ENCODE results near the gene ATG7. TPM values are rescaled to one million over a fixed set of nuclear protein-coding genes. Genes with fewer than 3 reads are reported as not detected.
"Not testable (repeated sequence)": the region's sequence is repeated elsewhere in the genome, so short reads cannot be mapped to it uniquely, and the experiment has no call there.

ATG7 gene
- polyA plus RNA-seq, 2 of the 4 experiments (the other 2 are of a cell fraction): 27.2 to 41.2 TPM

DNA sequence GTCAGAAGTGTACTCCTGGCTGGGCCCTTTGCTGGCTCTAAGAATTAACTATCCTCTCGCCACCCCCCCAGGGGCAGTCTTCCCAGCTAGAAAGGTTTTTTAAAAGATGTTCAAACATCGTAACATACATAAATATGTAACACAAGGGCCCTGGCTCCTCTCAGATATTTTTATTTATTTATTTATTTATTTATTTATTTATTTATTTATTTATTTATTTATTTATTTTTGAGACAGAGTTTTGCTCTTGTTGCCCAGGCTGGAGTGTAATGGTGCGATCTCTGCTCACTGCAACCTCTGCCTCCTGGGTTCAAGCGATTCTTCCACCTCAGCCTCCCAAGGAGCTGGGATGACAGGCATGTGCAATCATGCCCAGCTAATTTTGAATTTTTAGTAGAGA, 190.5 kb downstream of the ATG7 start:
- FAIRE-seq; ATAC-seq; POLR2A ChIA-PET; H3K4me1 ChIP-seq; H3K27ac ChIP-seq; H3K4me2 ChIP-seq; H3K9me3 ChIP-seq; H3K4me3 ChIP-seq; DNase-seq (ENCODE audit: low read depth in 1 of 2, low spot score in 1 of 2): not testable (repeated sequence)
- WGBS (ENCODE audit: missing lambda C conversion rate): 96% methylated on average over 4 of the region's 4 CpGs
- TF ChIP-seq ZC3H11A (IDR thresholded peaks at IDR 0.05): peak; percentile 93
- CTCF ChIA-PET: interaction anchor here (1.2 to 1.3 kb wide), 2 partner anchors 10 to 83 kb away, joined by 3 to 4 read pairs; no protein-coding TSS in a partner anchor

DNA sequence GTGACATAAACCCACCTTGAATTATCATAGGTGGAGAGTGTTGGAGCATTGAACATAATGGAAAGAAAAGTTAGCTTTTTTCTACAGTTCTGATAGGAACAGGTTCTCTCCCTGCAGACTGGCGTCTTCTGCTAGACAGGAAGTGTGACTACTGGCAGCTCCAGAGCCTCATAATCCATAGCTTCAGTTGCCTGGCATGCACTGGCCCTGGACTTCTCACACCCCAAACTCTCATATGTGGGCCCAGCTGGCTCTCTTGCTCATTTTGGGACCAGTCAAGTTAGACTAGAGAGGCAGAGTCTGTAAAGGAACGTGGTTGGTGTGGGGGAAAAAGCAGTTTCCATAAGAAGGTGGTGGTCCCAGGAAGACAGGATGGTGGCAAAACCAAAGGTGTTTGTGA, 191.4 kb downstream of the ATG7 start:
- H3K4me3 ChIP-seq: no peak overlapping the region
- ATAC-seq (no peak), DNase-seq (ENCODE audit: low read depth in 1 of 2, low spot score in 1 of 2) (no peak), FAIRE-seq (no peak)
- H3K9me3 ChIP-seq: no peaks in the 10 kb centered on the region
- H3K4me1 ChIP-seq: no peaks in the 10 kb centered on the region
- WGBS (ENCODE audit: missing lambda C conversion rate): 89% methylated on average over 2 of the region's 2 CpGs
- POLR2A ChIA-PET: no interaction called here
- H3K27ac ChIP-seq: no peak overlapping the region
- no peak overlapping the region for H3K4me2 ChIP-seq
- CTCF ChIA-PET: interaction anchor here (1.2 kb wide), 1 partner anchor 10 kb away, joined by 3 read pairs; no protein-coding TSS in a partner anchor
- no peak for TF ChIP-seq EHMT2 (IDR thresholded peaks at IDR 0.05; ENCODE audit: low read depth)
- TF ChIP-seq, protein P1, sequence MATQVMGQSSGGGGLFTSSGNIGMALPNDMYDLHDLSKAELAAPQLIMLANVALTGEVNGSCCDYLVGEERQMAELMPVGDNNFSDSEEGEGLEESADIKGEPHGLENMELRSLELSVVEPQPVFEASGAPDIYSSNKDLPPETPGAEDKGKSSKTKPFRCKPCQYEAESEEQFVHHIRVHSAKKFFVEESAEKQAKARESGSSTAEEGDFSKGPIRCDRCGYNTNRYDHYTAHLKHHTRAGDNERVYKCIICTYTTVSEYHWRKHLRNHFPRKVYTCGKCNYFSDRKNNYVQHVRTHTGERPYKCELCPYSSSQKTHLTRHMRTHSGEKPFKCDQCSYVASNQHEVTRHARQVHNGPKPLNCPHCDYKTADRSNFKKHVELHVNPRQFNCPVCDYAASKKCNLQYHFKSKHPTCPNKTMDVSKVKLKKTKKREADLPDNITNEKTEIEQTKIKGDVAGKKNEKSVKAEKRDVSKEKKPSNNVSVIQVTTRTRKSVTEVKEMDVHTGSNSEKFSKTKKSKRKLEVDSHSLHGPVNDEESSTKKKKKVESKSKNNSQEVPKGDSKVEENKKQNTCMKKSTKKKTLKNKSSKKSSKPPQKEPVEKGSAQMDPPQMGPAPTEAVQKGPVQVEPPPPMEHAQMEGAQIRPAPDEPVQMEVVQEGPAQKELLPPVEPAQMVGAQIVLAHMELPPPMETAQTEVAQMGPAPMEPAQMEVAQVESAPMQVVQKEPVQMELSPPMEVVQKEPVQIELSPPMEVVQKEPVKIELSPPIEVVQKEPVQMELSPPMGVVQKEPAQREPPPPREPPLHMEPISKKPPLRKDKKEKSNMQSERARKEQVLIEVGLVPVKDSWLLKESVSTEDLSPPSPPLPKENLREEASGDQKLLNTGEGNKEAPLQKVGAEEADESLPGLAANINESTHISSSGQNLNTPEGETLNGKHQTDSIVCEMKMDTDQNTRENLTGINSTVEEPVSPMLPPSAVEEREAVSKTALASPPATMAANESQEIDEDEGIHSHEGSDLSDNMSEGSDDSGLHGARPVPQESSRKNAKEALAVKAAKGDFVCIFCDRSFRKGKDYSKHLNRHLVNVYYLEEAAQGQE (IDR thresholded peaks at IDR 0.05): no peak

DNA sequence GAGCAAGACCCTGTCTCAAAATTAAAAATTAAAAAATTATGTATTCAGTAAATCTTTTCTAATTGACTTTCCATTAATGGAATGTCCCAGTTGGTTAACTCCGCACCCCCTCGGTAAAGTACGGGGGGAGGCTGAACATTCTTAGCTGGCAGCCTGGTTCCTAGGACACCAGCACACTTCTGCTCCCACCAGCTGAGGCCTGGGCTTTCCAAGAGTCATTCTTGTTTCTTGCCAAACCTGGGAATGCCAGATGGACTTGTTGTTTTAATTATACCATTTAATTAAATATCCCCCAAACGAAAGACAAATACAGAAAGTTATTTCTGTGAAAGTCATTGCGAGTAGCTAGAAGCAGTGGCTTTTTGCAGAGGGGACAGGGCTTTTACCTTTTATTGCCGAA, 192.2 kb downstream of the ATG7 start:
- ChIA-PET POLR2A (no interaction called here), CTCF (interaction anchor here (0.6 kb wide), 1 partner anchor 8 kb away, joined by 3 read pairs; no protein-coding TSS in a partner anchor)
- WGBS (ENCODE audit: missing lambda C conversion rate): 89% methylated on average over 6 of the region's 6 CpGs
- no peaks in the 10 kb centered on the region for H3K4me1 ChIP-seq
- no peak overlapping the region for H3K4me2 ChIP-seq
- TF ChIP-seq TP53 (CRISPR knock-in tag; IDR thresholded peaks at IDR 0.05) (no peak), RARB (CRISPR knock-in tag; IDR thresholded peaks at IDR 0.05) (no peak), MYC (IDR thresholded peaks at IDR 0.05; ENCODE audit: borderline replicate concordance, low read length) (no peak), ZC3H11A (IDR thresholded peaks at IDR 0.05) (no peak), CHD2 (IDR thresholded peaks at IDR 0.05; ENCODE audit: low read length, partially characterized antibody) (no peak), EHF (CRISPR knock-in tag; IDR thresholded peaks at IDR 0.05) (no peak), HOXB5 (CRISPR knock-in tag; IDR thresholded peaks at IDR 0.05) (no peak), FOSL2 (IDR thresholded peaks at IDR 0.05) (no peak), FOSL2 (CRISPR knock-in tag; IDR thresholded peaks at IDR 0.05) (no peak), RAD21 (conservative IDR thresholded peaks at IDR 0.05 in 1 of 2, IDR thresholded peaks at IDR 0.05 in 1 of 2) (no peak), JUNB (IDR thresholded peaks at IDR 0.05) (no peak), CEBPB (IDR thresholded peaks at IDR 0.05) (no peak), EP300 (IDR thresholded peaks at IDR 0.05) (no peak), MAFK (IDR thresholded peaks at IDR 0.05; ENCODE audit: partially characterized antibody) (no peak), GATA3 (IDR thresholded peaks at IDR 0.05; ENCODE audit: borderline replicate concordance) (no peak), CBX2 (IDR thresholded peaks at IDR 0.05; ENCODE audit: borderline replicate concordance, low read depth) (no peak), FOSB (CRISPR knock-in tag; IDR thresholded peaks at IDR 0.05) (no peak)
- TF ChIP-seq, protein P2, sequence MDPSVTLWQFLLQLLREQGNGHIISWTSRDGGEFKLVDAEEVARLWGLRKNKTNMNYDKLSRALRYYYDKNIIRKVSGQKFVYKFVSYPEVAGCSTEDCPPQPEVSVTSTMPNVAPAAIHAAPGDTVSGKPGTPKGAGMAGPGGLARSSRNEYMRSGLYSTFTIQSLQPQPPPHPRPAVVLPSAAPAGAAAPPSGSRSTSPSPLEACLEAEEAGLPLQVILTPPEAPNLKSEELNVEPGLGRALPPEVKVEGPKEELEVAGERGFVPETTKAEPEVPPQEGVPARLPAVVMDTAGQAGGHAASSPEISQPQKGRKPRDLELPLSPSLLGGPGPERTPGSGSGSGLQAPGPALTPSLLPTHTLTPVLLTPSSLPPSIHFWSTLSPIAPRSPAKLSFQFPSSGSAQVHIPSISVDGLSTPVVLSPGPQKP (IDR thresholded peaks at IDR 0.05; ENCODE audit: low read depth, low read length): no peak
- no peaks in the 10 kb centered on the region for H3K9me3 ChIP-seq
- no peak overlapping the region for H3K27ac ChIP-seq
- DNase-seq (ENCODE audit: low read depth in 1 of 2, low spot score in 1 of 2) (no peak), ATAC-seq (no peak), FAIRE-seq (no peak)
- no peak overlapping the region for H3K4me3 ChIP-seq

Data from A549 (cell line).